IMR-90 (cell line): ENCODE measurements around the gene ZNF850. TPM values are rescaled to one million over a fixed set of nuclear protein-coding genes. Genes with fewer than 3 reads are reported as not detected.

ENCODE experiments used
- ATAC-seq: fragments of 200-7000 bp; cut with Tn5 transposase; 2 replicates; pipeline ENCODE4 v1.9.1; 2020; ENCODE audit warnings: low read depth, mild to moderate bottlenecking, moderate library complexity
- Bru-seq: library from RNA; stranded (reverse); fragments of 400-500 nt; gene quantifications from one replicate; lab custom pipeline; 2021; lab: Mats Ljungman, UMichigan
- BruChase-seq, 2 experiments: library from RNA; stranded (reverse); fragments of 400-500 nt; gene quantifications; one replicate each; lab custom pipeline; 2021; lab: Mats Ljungman, UMichigan
- BruUV-seq: library from RNA; stranded (reverse); fragments of 400-500 nt; replicated peaks from 2 replicates; lab custom pipeline; 2021; lab: Mats Ljungman, UMichigan
- CTCF ChIA-PET: fragments of 300-600 bp; formaldehyde crosslinking; extraction: SDS; loops from one replicate; lab custom pipeline; 2021; ENCODE audit warnings: antibody characterized with exemption; lab: Yijun Ruan, JAX
- POLR2A ChIA-PET: fragments of 300-600 bp; sonication (Branson Sonifier 250); formaldehyde crosslinking; loops from one replicate; lab custom pipeline; 2022; ENCODE audit warnings: antibody characterized with exemption; ENCODE audit not compliant: unreplicated experiment; lab: Charles Lee
- DNase-seq: peaks from one replicate; pipeline ENCODE4 v3.0.0; 2013
- H2AFZ ChIP-seq: replicated peaks from 2 replicates; pipeline ENCODE3; 2013; ENCODE audit warnings: low read length, mild to moderate bottlenecking; ENCODE audit not compliant: poor library complexity
- H2AK5ac ChIP-seq: 2 replicates; pipeline ENCODE4 v1.6.1; 2013; ENCODE audit warnings: low read depth, low read length, inconsistent platforms
- H2AK9ac ChIP-seq: replicated peaks from 2 replicates; pipeline ENCODE3; 2013; ENCODE audit warnings: mild to moderate bottlenecking, low read depth, low read length, moderate library complexity; ENCODE audit not compliant: poor library complexity
- H2BK120ac ChIP-seq: 2 replicates; pipeline ENCODE4 v1.6.1; 2013; ENCODE audit warnings: low read depth, low read length, inconsistent platforms
- H2BK15ac ChIP-seq: 3 replicates; pipeline ENCODE4 v1.6.1; 2013; ENCODE audit warnings: low read depth, low read length, inconsistent platforms
- H2BK20ac ChIP-seq: 2 replicates; pipeline ENCODE4 v1.6.1; 2013; ENCODE audit warnings: low read depth, mild to moderate bottlenecking, inconsistent platforms, low read length, moderate library complexity
- H2BK5ac ChIP-seq: 2 replicates; pipeline ENCODE4 v1.6.1; 2013; ENCODE audit warnings: mild to moderate bottlenecking, low read depth, low read length, inconsistent platforms; ENCODE audit not compliant: poor library complexity, severe bottlenecking
- H3K14ac ChIP-seq: replicated peaks from 2 replicates; pipeline ENCODE4 v1.6.1; 2013; ENCODE audit warnings: low read depth, low read length, inconsistent platforms
- H3K18ac ChIP-seq: 2 replicates; pipeline ENCODE4 v1.6.1; 2013; ENCODE audit warnings: low read depth, low read length, control low read depth
- H3K23ac ChIP-seq: 2 replicates; pipeline ENCODE4 v1.6.1; 2013; ENCODE audit warnings: low read depth, low read length, inconsistent platforms
- H3K27ac ChIP-seq: 2 replicates; pipeline ENCODE4 v1.5.1; 2013; ENCODE audit warnings: mild to moderate bottlenecking, control low read depth, low read length; ENCODE audit not compliant: insufficient read depth
- H3K27me3 ChIP-seq: 2 replicates; pipeline ENCODE4 v1.6.1; 2013; ENCODE audit warnings: low read length; ENCODE audit not compliant: control insufficient read depth, insufficient read depth
- H3K36me3 ChIP-seq: 2 replicates; pipeline ENCODE4 v1.6.1; 2013; ENCODE audit warnings: low read length, mixed read lengths; ENCODE audit not compliant: control insufficient read depth, insufficient read depth
- H3K4ac ChIP-seq: 2 replicates; pipeline ENCODE4 v1.6.1; 2013; ENCODE audit warnings: low read depth, low read length, inconsistent platforms
- H3K4me1 ChIP-seq: 2 replicates; pipeline ENCODE4 v1.6.1; 2013; ENCODE audit warnings: low read length, mixed read lengths; ENCODE audit not compliant: control insufficient read depth, insufficient read depth
- H3K4me2 ChIP-seq: 2 replicates; pipeline ENCODE4 v1.6.1; 2013; ENCODE audit warnings: low read depth, mild to moderate bottlenecking, control low read depth, low read length, moderate library complexity
- H3K4me3 ChIP-seq: 2 replicates; pipeline ENCODE4 v1.5.1; 2013; ENCODE audit warnings: low read depth, mild to moderate bottlenecking, control low read depth, low read length, moderate library complexity; ENCODE audit not compliant: insufficient read depth
- H3K56ac ChIP-seq: 2 replicates; pipeline ENCODE4 v1.6.1; 2013; ENCODE audit warnings: low read length, inconsistent platforms; ENCODE audit not compliant: insufficient read depth; ENCODE audit errors: extremely low read depth
- H3K79me1 ChIP-seq, 2 experiments: 2 replicates each; pipeline ENCODE4 v1.6.1; 2013; ENCODE audit warnings: low read length in 2 of 2, inconsistent platforms in 1 of 2, low read depth in 1 of 2
- H3K9ac ChIP-seq: 2 replicates; pipeline ENCODE4 v1.6.1; 2013; ENCODE audit warnings: low read depth, low read length, control low read depth
- H3K9me1 ChIP-seq: 2 replicates; pipeline ENCODE4 v1.6.1; 2013; ENCODE audit warnings: low read length, inconsistent platforms; ENCODE audit not compliant: insufficient read depth
- H3K9me3 ChIP-seq: 2 replicates; pipeline ENCODE4 v1.6.1; 2013; ENCODE audit warnings: low read length; ENCODE audit not compliant: control insufficient read depth, insufficient read depth
- H4K20me1 ChIP-seq: 2 replicates; pipeline ENCODE4 v1.6.1; 2013; ENCODE audit warnings: low read length, inconsistent platforms; ENCODE audit not compliant: insufficient read depth
- H4K5ac ChIP-seq: 2 replicates; pipeline ENCODE4 v1.6.1; 2013; ENCODE audit warnings: mild to moderate bottlenecking, low read depth, low read length, control low read depth
- H4K8ac ChIP-seq, 2 experiments: 2 replicates each; pipeline ENCODE4 v1.6.1; 2013; ENCODE audit warnings: low read depth in 2 of 2, low read length in 2 of 2, control low read depth in 1 of 2, inconsistent platforms in 1 of 2
- H4K91ac ChIP-seq: 2 replicates; pipeline ENCODE4 v1.6.1; 2013; ENCODE audit warnings: low read depth, low read length, inconsistent platforms; ENCODE audit not compliant: insufficient read depth
- FOS ChIP-seq: fragments of 150-350 bp; IDR thresholded peaks from 2 replicates; pipeline ENCODE4 v1.6.1; 2016; ENCODE audit warnings: low read depth, low read length
- MXI1 ChIP-seq: IDR thresholded peaks from 2 replicates; pipeline ENCODE4 v1.6.1; 2012; ENCODE audit warnings: low read depth, mild to moderate bottlenecking, low read length, moderate library complexity, borderline replicate concordance
- WGBS, 2 experiments: methylation state at CpG; one replicate each; pipeline versions ENCODE4 v1.1.5 to v1.1.7; 2013; ENCODE audit warnings: missing lambda C conversion rate in 2 of 2; ENCODE audit not compliant: insufficient read length in 1 of 2; ENCODE audit errors: extremely low coverage in 2 of 2; 5-methylcytosine and 5-hydroxymethylcytosine counted together
- dilution Hi-C: fragments of 300-500 bp; cut with HindIII; formaldehyde crosslinking; loops from one replicate; pipeline ENCODE4 v1.14.3; 2018; ENCODE audit warnings: low sequenced_read_pairs; ENCODE audit not compliant: unreplicated experiment
- in situ Hi-C: fragments of 300-500 bp; cut with MboI; formaldehyde crosslinking; loops from 3 replicates; pipeline ENCODE4 v1.14.3; 2019; ENCODE audit warnings: low sequenced_read_pairs, inconsistent platforms, mixed read lengths
- intact Hi-C: fragments of 100-400 bp; cut with micrococcal nuclease; formaldehyde crosslinking; loops from 2 replicates; pipeline ENCODE4 v1.10.0; 2022
- long read RNA-seq: library from polyadenylated mRNA; unstranded; transcript quantifications from one replicate; pipeline ENCODE4 v2.0.0, GENCODE V29; 2021; ENCODE audit not compliant: unreplicated experiment
- polyA plus RNA-seq, 3 experiments: library from polyadenylated mRNA; depleted of rRNA; stranded (reverse); fragments of >200 nt; gene quantifications; 2 replicates each; pipeline ENCODE4 v1.2.3, GENCODE V29; 2012; ENCODE audit warnings: low replicate concordance in 1 of 3
- total RNA-seq: library from RNA; depleted of rRNA; stranded (reverse); fragments of >200 nt; gene quantifications from 2 replicates; pipeline ENCODE4 v1.2.3, GENCODE V29; 2012; rRNA removed

Gene ZNF850
- total RNA-seq (7.2 and 8.3 TPM in 2 replicates), polyA plus RNA-seq (2012; rRNA removed) (0.90 and 1.1 TPM in 2 replicates), Bru-seq, nascent RNA (percentile 67 among the genes with signal in this experiment), BruChase-seq, experiment 1, labeled RNA remaining after a 6-hour chase (percentile 54 among the genes with signal in this experiment), BruChase-seq, experiment 2, labeled RNA remaining after a 2-hour chase (percentile 56 among the genes with signal in this experiment)
- polyA plus RNA-seq (2012; cell fraction: cytosol; rRNA removed): 0.52 and 0.87 TPM in 2 replicates
- polyA plus RNA-seq (2012; cell fraction: nucleus; rRNA removed; ENCODE audit: low replicate concordance): 0.21 and 1.4 TPM in 2 replicates
- long read RNA-seq: 0 reads

GRCh38 chr19:36772311-36773222 lies at the start of gene ZNF850:
Gene ZNF850 (minus strand): TSS chr19:36772807. CDS start chr19:36762606, 10,201 bp downstream.
- H2AK5ac ChIP-seq: peak within 1 kb of the TSS; percentile 10
- TSS peak; percentile 65 for BruUV-seq
- H3K9me1 ChIP-seq: no peaks in the 10 kb centered on the region
- H3K4me2 ChIP-seq: peak within 1 kb of the TSS; percentile 94
- peaks cover 14% of the 10 kb centered on the region; the same call in 1 of the 2 replicates for H3K9me3 ChIP-seq
- peak within 1 kb of the TSS; percentile 40; the same call in 1 of the 2 replicates for H4K5ac ChIP-seq
- no peak within 1 kb of the TSS for H2BK120ac ChIP-seq
- H3K56ac ChIP-seq: peak within 1 kb of the TSS; percentile 70
- H3K27ac ChIP-seq: peak within 1 kb of the TSS; percentile 83
- intact Hi-C loops (loop anchor here (2.0 to 10.0 kb wide), 2 partner anchors 24 to 302 kb away; partner anchors contain the start of gene ZNF420), dilution Hi-C loops (no loop called here), in situ Hi-C loops (no loop called here)
- ChIA-PET POLR2A (no interaction called here), CTCF (interaction anchor here (0.6 kb wide), 1 partner anchor 36 kb away, joined by 4 read pairs; no protein-coding TSS in a partner anchor)
- H2BK5ac ChIP-seq: peak within 1 kb of the TSS; percentile 72
- no peak within 1 kb of the TSS for H2BK20ac ChIP-seq
- peak; percentile 92 for DNase-seq
- H3K36me3 ChIP-seq: peaks cover 2% of the 10 kb centered on the region; the same call in 1 of the 2 replicates
- ATAC-seq: peak; percentile 95
- H3K14ac ChIP-seq: peak within 1 kb of the TSS; percentile 57
- peak within 1 kb of the TSS; percentile 69 for H3K4me3 ChIP-seq
- peak; percentile 93 for TF ChIP-seq MXI1
- no peak for TF ChIP-seq FOS
- peak within 1 kb of the TSS; percentile 70 for H2AK9ac ChIP-seq
- no peaks in the 10 kb centered on the region for H3K4me1 ChIP-seq
- peak within 1 kb of the TSS; percentile 100 for H2AFZ ChIP-seq
- peak within 1 kb of the TSS; percentile 67 for H3K9ac ChIP-seq
- no peaks in the 10 kb centered on the region for H3K27me3 ChIP-seq
- H3K18ac ChIP-seq: no peak within 1 kb of the TSS
- H4K20me1 ChIP-seq: no peaks in the 10 kb centered on the region
- H3K79me1 ChIP-seq: peaks cover 7 to 10% of the 10 kb centered on the region in 2 experiments; a peak in 3 of 4 replicates
- peak within 1 kb of the TSS; percentile 90 to 95 for H4K8ac ChIP-seq
- peak within 1 kb of the TSS; percentile 59 for H3K23ac ChIP-seq
- peak within 1 kb of the TSS; percentile 75 for H4K91ac ChIP-seq
- H3K4ac ChIP-seq: peak within 1 kb of the TSS; percentile 62
- 3% methylated on average over 6 of the region's 57 CpGs; no CpG with 5 or more reads in 1 of the 2 experiments for WGBS, 2 experiments
- H2BK15ac ChIP-seq: peak within 1 kb of the TSS; percentile 73; the same call in 1 of the 3 replicates
